HEK293T (cell line): ENCODE data around the gene KRTAP2-3.

Source experiments
- ARNT ChIP-seq: fragments of 450-650 bp; IDR thresholded peaks from 2 replicates; pipeline ENCODE4 v1.6.1; 2017; ENCODE audit warnings: mild to moderate bottlenecking
- BHLHE40 ChIP-seq: fragments of 450-650 bp; IDR thresholded peaks from 2 replicates; pipeline ENCODE4 v1.6.1; 2016; ENCODE audit warnings: mild to moderate bottlenecking, moderate library complexity, borderline replicate concordance
- ELF4 ChIP-seq: fragments of 450-650 bp; IDR thresholded peaks from 2 replicates; pipeline ENCODE4 v1.6.1; 2017; ENCODE audit warnings: antibody characterized with exemption
- FOXM1 ChIP-seq: fragments of 450-650 bp; IDR thresholded peaks from 2 replicates; pipeline ENCODE4 v1.6.1; 2017; ENCODE audit warnings: mild to moderate bottlenecking, borderline replicate concordance
- HDGF ChIP-seq: fragments of 450-650 bp; IDR thresholded peaks from 2 replicates; pipeline ENCODE4 v1.6.1; 2017; ENCODE audit warnings: antibody characterized with exemption, borderline replicate concordance
- LEF1 ChIP-seq: fragments of 450-650 bp; IDR thresholded peaks from 2 replicates; pipeline ENCODE4 v1.6.1; 2017; ENCODE audit warnings: mild to moderate bottlenecking, borderline replicate concordance
- NFRKB ChIP-seq: fragments of 450-650 bp; IDR thresholded peaks from 2 replicates; pipeline ENCODE4 v1.6.1; 2016; ENCODE audit warnings: mild to moderate bottlenecking, moderate library complexity
- SP1 ChIP-seq: fragments of 450-650 bp; IDR thresholded peaks from 2 replicates; pipeline ENCODE4 v1.6.1; 2017
- SUZ12 ChIP-seq: fragments of 450-650 bp; IDR thresholded peaks from 2 replicates; pipeline ENCODE4 v1.6.1; 2016; ENCODE audit warnings: mild to moderate bottlenecking
- TARDBP ChIP-seq: fragments of 450-650 bp; IDR thresholded peaks from 2 replicates; pipeline ENCODE4 v1.6.1; 2016
- TF ChIP-seq, protein P1 (sequence below): fragments of 450-650 bp; IDR thresholded peaks from 2 replicates; pipeline ENCODE4 v1.6.1; 2016

DNA sequence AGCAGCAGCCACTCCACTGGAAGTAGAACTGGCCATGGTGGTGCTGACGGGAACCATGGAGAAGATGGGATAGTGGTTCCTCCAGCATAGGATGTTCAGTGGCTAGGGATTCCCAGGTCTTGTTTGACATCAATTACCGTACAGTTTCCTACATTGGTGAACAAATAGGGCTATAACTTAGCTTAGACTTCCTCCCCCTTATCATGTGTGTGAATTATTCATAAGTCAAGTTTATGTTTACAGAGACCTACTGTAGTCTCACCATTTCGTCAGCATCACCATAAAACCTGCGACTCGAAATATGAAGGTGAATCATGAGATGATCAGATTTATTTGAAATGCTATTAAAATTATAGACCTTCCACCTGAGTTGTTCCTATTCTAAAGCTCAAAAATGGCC, 1.2 kb downstream of the KRTAP2-3 start:
- no peak for TF ChIP-seq SUZ12
- TF ChIP-seq, protein P1, sequence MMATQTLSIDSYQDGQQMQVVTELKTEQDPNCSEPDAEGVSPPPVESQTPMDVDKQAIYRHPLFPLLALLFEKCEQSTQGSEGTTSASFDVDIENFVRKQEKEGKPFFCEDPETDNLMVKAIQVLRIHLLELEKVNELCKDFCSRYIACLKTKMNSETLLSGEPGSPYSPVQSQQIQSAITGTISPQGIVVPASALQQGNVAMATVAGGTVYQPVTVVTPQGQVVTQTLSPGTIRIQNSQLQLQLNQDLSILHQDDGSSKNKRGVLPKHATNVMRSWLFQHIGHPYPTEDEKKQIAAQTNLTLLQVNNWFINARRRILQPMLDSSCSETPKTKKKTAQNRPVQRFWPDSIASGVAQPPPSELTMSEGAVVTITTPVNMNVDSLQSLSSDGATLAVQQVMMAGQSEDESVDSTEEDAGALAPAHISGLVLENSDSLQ: no peak
- TF ChIP-seq ARNT: no peak
- no peak for TF ChIP-seq NFRKB
- TF ChIP-seq BHLHE40: no peak
- no peak for TF ChIP-seq TARDBP
- TF ChIP-seq FOXM1: no peak
- TF ChIP-seq HDGF: no peak
- TF ChIP-seq ELF4: no peak
- no peak for TF ChIP-seq SP1
- TF ChIP-seq LEF1: no peak
